ENCODE data around the gene MYO15A.

Gene MYO15A

GRCh38 chr17:18108401-18109312 lies at the start of gene MYO15A:
Gene MYO15A (plus strand): TSS chr17:18108756. CDS start chr17:18118801, 10,045 bp downstream.
- DNase-seq = no peak

- no peak for DNase-seq
These were observed 49.3 kb upstream of the MYO15A start for GRCh38 chr17:18059283-18059682.

- DNase-seq = no peak
These were observed 44.5 kb upstream of the MYO15A start for GRCh38 chr17:18064053-18064452.

GRCh38 chr17:18065546-18065945 lies 43.0 kb upstream of the MYO15A start:
- no peak for DNase-seq

GRCh38 chr17:18066866-18067265 lies 41.7 kb upstream of the MYO15A start:
- DNase-seq = no peak

GRCh38 chr17:18069101-18069500 lies 39.5 kb upstream of the MYO15A start:
- no peak for DNase-seq

GRCh38 chr17:18070861-18071340 lies 37.7 kb upstream of the MYO15A start:
- DNase-seq = peak; percentile 6 to 24

- no peak for DNase-seq
These were observed 36.8 kb upstream of the MYO15A start for GRCh38 chr17:18071751-18072150.

GRCh38 chr17:18074566-18075272 lies 33.8 kb upstream of the MYO15A start:
- DNase-seq = no peak

- DNase-seq = no peak
These were observed 31.6 kb upstream of the MYO15A start for GRCh38 chr17:18076936-18077335.

GRCh38 chr17:18079543-18079942 lies 29.0 kb upstream of the MYO15A start:
- no peak for DNase-seq

GRCh38 chr17:18084256-18084655 lies 24.3 kb upstream of the MYO15A start:
- no peak for DNase-seq

- peak; percentile 54 to 57 for DNase-seq
These were observed 20.7 kb upstream of the MYO15A start, which contains the start of gene DRG2 for GRCh38 chr17:18087610-18088491. Gene DRG2 (plus strand): TSS chr17:18087948. CDS start chr17:18088024, 76 bp downstream.

GRCh38 chr17:18089613-18090012 lies 18.9 kb upstream of the MYO15A start:
- no peak for DNase-seq

GRCh38 chr17:18093616-18094408 lies 14.7 kb upstream of the MYO15A start:
- peak; percentile 39 to 54 for DNase-seq

GRCh38 chr17:18094409-18094807 lies 14.1 kb upstream of the MYO15A start:
- DNase-seq = no peak

GRCh38 chr17:18099516-18099915 lies 9.0 kb upstream of the MYO15A start:
- no peak for DNase-seq

GRCh38 chr17:18100616-18101015 lies 7.9 kb upstream of the MYO15A start:
- DNase-seq = no peak

- DNase-seq = no peak
These were observed 6.7 kb upstream of the MYO15A start for GRCh38 chr17:18101828-18102227.

- peak; percentile 20 to 25 for DNase-seq
These were observed 5.9 kb upstream of the MYO15A start for GRCh38 chr17:18102640-18103039.

- no peak for DNase-seq
These were observed 3.5 kb upstream of the MYO15A start for GRCh38 chr17:18105027-18105426.

GRCh38 chr17:18105595-18105994 lies 3.0 kb upstream of the MYO15A start:
- no peak for DNase-seq

Measured in Kasumi-1 (cell line).